SH-SY5Y (cell line): ENCODE measurements around the gene BEST3.

ENCODE experiments used
- GATA2 ChIP-seq: IDR thresholded peaks from 2 replicates; pipeline ENCODE4 v1.6.1; 2011; ENCODE audit warnings: mild to moderate bottlenecking, low read depth, low read length
- GATA3 ChIP-seq: IDR thresholded peaks from 2 replicates; pipeline ENCODE4 v1.6.1; 2011; ENCODE audit warnings: low read depth, mild to moderate bottlenecking, low read length, moderate library complexity

DNA sequence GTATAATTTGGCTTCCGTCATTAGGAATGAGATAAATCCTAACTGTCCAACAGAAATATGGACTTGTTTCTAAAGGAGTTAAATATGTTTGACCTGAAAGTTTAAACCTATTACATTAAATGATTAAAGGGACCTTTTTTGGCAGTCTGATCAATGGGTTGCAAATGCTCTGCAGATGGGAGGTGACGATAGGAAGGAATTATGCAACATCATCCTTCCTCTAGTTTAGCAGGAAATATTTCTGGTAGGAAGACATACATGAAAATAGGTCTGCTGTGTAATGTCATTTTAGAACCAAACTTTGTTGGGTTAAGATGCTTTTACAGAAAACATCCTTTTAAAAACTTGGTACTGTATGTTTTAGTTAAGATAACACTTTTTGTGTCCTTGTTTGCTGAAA lies 91.0 kb downstream of the BEST3 start:
- TF ChIP-seq GATA3 (no peak), GATA2 (no peak)
